Transverse colon (tissue), 4 donors: ENCODE results near the gene SGCA. TPM values are rescaled to one million over a fixed set of nuclear protein-coding genes. Genes with fewer than 3 reads are reported as not detected.

Experiments used
- DNase-seq: peaks from one replicate; pipeline ENCODE4 v3.0.0-alpha.2; 2019
- H3K27ac ChIP-seq, 4 donors: fragments of 200-600 bp; sonication (generic); 2 replicates each; pipeline ENCODE4 v1.5.1; 2016 to 2018; ENCODE audit warnings: inconsistent platforms in 4 of 4
- H3K27me3 ChIP-seq: fragments of 200-600 bp; sonication (generic); 2 replicates; pipeline ENCODE4 v1.5.1; 2017; ENCODE audit warnings: inconsistent platforms
- H3K36me3 ChIP-seq, 4 donors: fragments of 200-600 bp; sonication (generic); 2 replicates each; pipeline ENCODE4 v1.5.1; 2017 to 2019; ENCODE audit warnings: inconsistent platforms in 4 of 4
- H3K4me1 ChIP-seq, 4 donors: fragments of 200-600 bp; sonication (generic); 2 replicates each; pipeline ENCODE4 v1.5.1; 2017 to 2020; ENCODE audit warnings: inconsistent platforms in 4 of 4
- H3K4me3 ChIP-seq, 4 donors: fragments of 200-600 bp; sonication (generic); 1 replicate in 1 of 4; 2 replicates in 3 of 4; pipeline versions ENCODE4 v1.5.1 to v1.6.1; 2017 to 2019; ENCODE audit warnings: inconsistent platforms in 4 of 4
- H3K9me3 ChIP-seq, 2 donors: fragments of 200-600 bp; sonication (generic); 2 replicates each; pipeline ENCODE4 v1.5.1; 2017 to 2019; ENCODE audit warnings: inconsistent platforms in 2 of 2
- EP300 ChIP-seq: sonication (generic); formaldehyde crosslinking; IDR thresholded peaks from one replicate; pipeline ENCODE4 v1.6.1; 2017; ENCODE audit warnings: antibody characterized with exemption, low read depth
- POLR2A ChIP-seq: fragments of 450-650 bp; IDR thresholded peaks from one replicate; pipeline ENCODE4 v1.6.1; 2016; ENCODE audit warnings: antibody characterized with exemption, mild to moderate bottlenecking, moderate library complexity
- POLR2AphosphoS5 ChIP-seq, 3 donors: sonication (generic); formaldehyde crosslinking; IDR thresholded peaks; one replicate each; pipeline ENCODE4 v1.6.1; 2016; ENCODE audit warnings: antibody characterized with exemption in 3 of 3
- WGBS, 2 donors: methylation state at CpG; one replicate each; pipeline ENCODE4 v1.1.5; 2018; ENCODE audit warnings: low coverage in 1 of 2; 5-methylcytosine and 5-hydroxymethylcytosine counted together
- in situ Hi-C, 4 donors: fragments of 200-750 bp; cut with MboI; loops; one replicate each; pipeline versions ENCODE4 v1.15.0 to v1.15.1; 2017; ENCODE audit warnings: low sequenced_read_pairs in 3 of 4, low pct_ligation_motif_present in 1 of 4, low pct_unique_long_range_greater_than_20kb in 1 of 4
- intact Hi-C: fragments of 100-400 bp; cut with DNase I; formaldehyde crosslinking; loops from one replicate; pipeline ENCODE4 v1.15.1; 2023; ENCODE audit warnings: low total_unique reads
- total RNA-seq, 4 donors: library from RNA; depleted of rRNA; stranded (reverse); fragments of >200 nt; gene quantifications; one replicate each; pipeline ENCODE4 v1.1.0, GENCODE V29; 2016
- TF ChIP-seq, protein P1 (sequence below), 5 experiments: fragments of 200-600 bp in 3 of 5; fragments of 450-650 bp in 2 of 5; sonication (generic) in 3 of 5; IDR thresholded peaks; 1 replicate in 2 of 5; 2 replicates in 3 of 5; pipeline ENCODE4 v1.5.1; 2016 to 2017; ENCODE audit warnings: antibody characterized with exemption in 5 of 5, inconsistent platforms in 3 of 5, mild to moderate bottlenecking in 2 of 5, moderate library complexity in 1 of 5

The SGCA gene
- total RNA-seq, 4 donors from 2014 or later, result 3.7 to 65.3 (median 7.6) TPM

DNA sequence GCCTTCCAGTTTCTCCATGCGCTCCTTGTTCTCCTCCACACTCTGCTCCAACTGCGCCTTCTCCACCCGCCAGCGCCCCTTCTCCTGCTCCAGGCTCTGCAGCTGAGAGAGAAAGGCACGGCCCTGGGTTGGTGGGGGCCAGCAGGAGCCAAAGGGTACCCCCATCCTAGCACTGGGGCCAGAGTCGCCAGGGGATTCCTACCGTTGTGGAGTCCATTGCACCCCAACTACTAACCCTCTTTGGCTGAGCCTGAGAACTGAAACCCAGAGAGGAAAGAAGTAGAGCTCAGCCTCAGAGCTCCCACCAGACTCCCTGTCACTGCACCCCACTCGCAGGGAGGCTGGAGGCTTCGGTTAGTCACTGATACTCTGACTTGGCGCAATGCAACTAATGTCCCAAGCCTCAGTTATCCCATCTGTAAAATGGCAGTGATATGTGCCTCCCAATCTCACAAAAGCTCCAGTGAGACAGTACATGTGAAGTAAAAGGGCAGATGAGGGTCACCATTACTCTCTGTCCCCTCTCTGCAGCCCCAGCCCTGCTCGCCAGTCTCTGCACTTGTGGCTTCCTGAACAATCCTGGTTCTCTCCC, 29.6 kb upstream of the SGCA start:
- in situ Hi-C loops (no loop called here), intact Hi-C loops (no loop called here)
- Histone ChIP-seq H3K4me1 (peaks cover 0 to 21% (median 10%) of the 10 kb centered on the region in 4 donors), H3K27ac (no peak overlapping the region), H3K4me3 (no peak overlapping the region), H3K36me3 (peaks cover 0 to 46% (median 11%) of the 10 kb centered on the region in 4 donors), H3K9me3 (no peaks in the 10 kb centered on the region), H3K27me3 (no peaks in the 10 kb centered on the region)
- TF ChIP-seq POLR2A, result no peak
- TF ChIP-seq, protein P1, sequence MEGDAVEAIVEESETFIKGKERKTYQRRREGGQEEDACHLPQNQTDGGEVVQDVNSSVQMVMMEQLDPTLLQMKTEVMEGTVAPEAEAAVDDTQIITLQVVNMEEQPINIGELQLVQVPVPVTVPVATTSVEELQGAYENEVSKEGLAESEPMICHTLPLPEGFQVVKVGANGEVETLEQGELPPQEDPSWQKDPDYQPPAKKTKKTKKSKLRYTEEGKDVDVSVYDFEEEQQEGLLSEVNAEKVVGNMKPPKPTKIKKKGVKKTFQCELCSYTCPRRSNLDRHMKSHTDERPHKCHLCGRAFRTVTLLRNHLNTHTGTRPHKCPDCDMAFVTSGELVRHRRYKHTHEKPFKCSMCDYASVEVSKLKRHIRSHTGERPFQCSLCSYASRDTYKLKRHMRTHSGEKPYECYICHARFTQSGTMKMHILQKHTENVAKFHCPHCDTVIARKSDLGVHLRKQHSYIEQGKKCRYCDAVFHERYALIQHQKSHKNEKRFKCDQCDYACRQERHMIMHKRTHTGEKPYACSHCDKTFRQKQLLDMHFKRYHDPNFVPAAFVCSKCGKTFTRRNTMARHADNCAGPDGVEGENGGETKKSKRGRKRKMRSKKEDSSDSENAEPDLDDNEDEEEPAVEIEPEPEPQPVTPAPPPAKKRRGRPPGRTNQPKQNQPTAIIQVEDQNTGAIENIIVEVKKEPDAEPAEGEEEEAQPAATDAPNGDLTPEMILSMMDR (IDR thresholded peaks at IDR 0.05), result no peak
- no peak for TF ChIP-seq POLR2AphosphoS5 (IDR thresholded peaks at IDR 0.05)
- no peak for TF ChIP-seq EP300
- 86 to 94% methylated on average over 1 to 11 of the region's 11 CpGs for WGBS, 2 donors
- DNase-seq, result no peak

DNA sequence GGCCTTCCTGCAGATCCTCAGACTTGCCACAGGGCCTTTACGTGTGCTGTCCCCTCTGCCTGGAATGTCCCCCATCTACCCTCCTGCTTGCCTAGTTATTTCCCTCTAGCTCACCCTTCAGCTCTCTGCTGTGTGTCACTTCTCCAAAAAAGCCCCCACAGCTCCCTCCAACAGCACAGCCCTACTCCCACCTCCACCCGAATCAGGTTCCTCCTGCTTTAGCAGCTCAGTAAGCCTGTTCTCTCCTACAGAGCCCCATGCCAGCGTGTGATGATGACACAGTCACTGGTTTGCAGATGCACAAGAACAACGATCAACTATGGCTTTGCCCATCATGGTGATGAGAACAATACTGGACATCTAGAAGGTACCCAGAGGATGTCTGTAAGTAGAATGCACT, 28.8 kb upstream of the SGCA start:
- H3K9me3 ChIP-seq, result no peaks in the 10 kb centered on the region
- H3K36me3 ChIP-seq, result peaks cover 0 to 47% (median 11%) of the 10 kb centered on the region in 4 donors
- no peak overlapping the region for H3K27ac ChIP-seq
- no peak overlapping the region for H3K4me3 ChIP-seq
- TF ChIP-seq, protein P1 (IDR thresholded peaks at IDR 0.05), result no peak
- no peak for TF ChIP-seq POLR2AphosphoS5 (IDR thresholded peaks at IDR 0.05)
- TF ChIP-seq EP300, result no peak
- H3K27me3 ChIP-seq, result no peaks in the 10 kb centered on the region
- in situ Hi-C loops (no loop called here), intact Hi-C loops (no loop called here)
- 86% methylated on average over 4 of the region's 4 CpGs; no CpG with 5 or more reads in 1 of the 2 donors for WGBS, 2 donors
- DNase-seq, result no peak
- H3K4me1 ChIP-seq, result peaks cover 0 to 21% (median 10%) of the 10 kb centered on the region in 4 donors

DNA sequence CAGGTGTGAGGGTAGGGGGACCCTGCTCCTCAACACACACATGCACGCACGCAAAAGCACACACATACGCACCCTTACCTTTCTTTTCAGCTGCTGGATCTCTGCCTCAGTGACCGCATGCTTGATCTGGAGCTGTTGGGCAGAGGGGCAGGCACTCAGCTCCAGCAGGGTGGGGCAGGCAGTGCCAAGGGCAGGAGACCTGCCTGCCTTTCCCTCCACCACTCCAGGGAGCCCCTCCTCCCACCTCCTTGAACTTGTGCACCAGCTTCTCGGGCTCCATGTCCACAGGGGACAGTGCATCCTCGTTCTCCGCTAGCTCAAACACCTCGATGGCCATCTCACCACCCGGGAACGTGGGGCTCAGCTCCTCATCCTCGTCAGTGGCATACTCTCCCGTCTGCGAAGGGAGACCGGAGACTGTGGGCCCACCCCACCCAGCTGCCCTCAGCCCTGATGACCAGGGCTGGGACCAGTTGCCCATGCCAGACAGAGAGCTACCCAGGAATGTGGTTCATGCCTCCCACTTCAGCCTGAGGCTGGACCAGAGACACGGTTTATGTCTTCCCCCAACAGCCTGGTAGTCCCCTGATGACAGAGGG, 26.5 kb upstream of the SGCA start:
- Histone ChIP-seq H3K4me3 (no peak overlapping the region), H3K4me1 (peaks cover 0 to 10% (median 2%) of the 10 kb centered on the region in 4 donors), H3K27ac (no peak overlapping the region), H3K9me3 (no peaks in the 10 kb centered on the region), H3K36me3 (peaks cover 0 to 47% (median 11%) of the 10 kb centered on the region in 4 donors), H3K27me3 (no peaks in the 10 kb centered on the region)
- TF ChIP-seq POLR2AphosphoS5 (IDR thresholded peaks at IDR 0.05), result no peak
- in situ Hi-C loops (no loop called here), intact Hi-C loops (no loop called here)
- no peak for DNase-seq
- 86% methylated on average over 15 of the region's 15 CpGs; no CpG with 5 or more reads in 1 of the 2 donors for WGBS, 2 donors

DNA sequence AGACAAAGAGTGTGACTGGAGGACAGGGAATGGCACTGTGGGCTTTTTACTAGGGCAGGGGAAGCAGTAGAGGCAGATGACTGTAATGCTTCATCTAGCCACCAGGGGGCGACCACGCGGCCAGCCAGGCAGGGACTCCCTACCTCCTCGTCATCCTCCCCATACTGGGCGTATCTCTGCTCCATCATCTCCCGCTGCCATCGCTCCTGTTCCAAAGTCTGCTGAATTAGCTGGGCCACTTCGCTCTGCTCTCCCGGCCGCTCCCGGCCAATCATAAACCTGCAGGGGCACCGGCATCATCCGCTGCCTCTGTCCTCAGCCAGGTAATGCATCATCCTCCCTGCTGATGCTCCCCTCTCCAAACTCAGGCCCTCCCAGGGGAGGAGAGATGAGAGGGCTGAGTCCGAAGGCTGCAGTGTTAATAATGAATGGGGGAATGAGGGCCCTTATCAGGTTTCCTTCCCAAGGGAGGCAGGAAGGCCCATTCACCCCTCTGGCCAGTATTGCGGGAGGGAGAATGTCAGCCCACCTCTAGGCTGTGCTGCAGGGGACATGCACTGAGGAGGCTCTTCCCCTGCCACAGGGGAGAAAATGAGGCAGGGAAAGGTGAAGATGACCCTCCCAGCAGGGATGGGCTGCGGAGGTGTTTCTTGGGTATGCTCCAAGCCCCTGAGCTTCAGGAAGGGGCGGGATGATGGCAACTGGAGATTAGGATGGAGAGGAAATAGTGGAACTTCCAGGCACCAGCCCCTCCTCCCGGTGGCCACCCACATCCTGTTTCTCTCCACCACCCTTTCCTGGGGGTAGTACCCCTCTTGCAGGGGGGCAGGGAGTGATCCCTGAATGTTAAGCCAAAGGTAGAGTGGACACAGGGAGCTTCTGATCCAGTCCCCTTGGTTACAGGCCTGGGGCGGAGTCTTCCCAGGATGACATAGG, 25.6 kb upstream of the SGCA start:
- TF ChIP-seq POLR2A, result no peak
- TF ChIP-seq, protein P1 (IDR thresholded peaks at IDR 0.05), result peak; percentile 95 to 96 (median 95)
- Histone ChIP-seq H3K36me3 (peaks cover 0 to 48% (median 11%) of the 10 kb centered on the region in 4 donors), H3K27ac (peak overlapping the region in 3 of 4 donors; percentile 25 to 53 (median 44)), H3K4me1 (peaks cover 0 to 11% (median 5%) of the 10 kb centered on the region in 4 donors), H3K4me3 (no peak overlapping the region), H3K9me3 (no peaks in the 10 kb centered on the region), H3K27me3 (no peaks in the 10 kb centered on the region)
- peak; percentile 85 for DNase-seq
- in situ Hi-C loops (no loop called here), intact Hi-C loops (no loop called here)
- 45% methylated on average over 19 of the region's 19 CpGs; no CpG with 5 or more reads in 1 of the 2 donors for WGBS, 2 donors
